Astrocyte of the spinal cord (primary cell): ENCODE data around the gene TMEM198.
A peak's percentile ranks its signal among the peaks of the same experiment; 100 is the strongest.

ENCODE experiments used
- DNase-seq: peaks from one replicate; pipeline ENCODE4 v3.0.0; 2011; ENCODE audit warnings: low read depth, low spot score
- H3K4me3 ChIP-seq: 2 replicates; pipeline ENCODE4 v1.5.1; 2011; ENCODE audit warnings: low read depth, mild to moderate bottlenecking, low read length, moderate library complexity
- CTCF ChIP-seq: IDR thresholded peaks from 2 replicates; pipeline ENCODE4 v1.5.1; 2012; ENCODE audit warnings: low read depth, mild to moderate bottlenecking, low read length, inconsistent platforms
- in situ Hi-C: cut with HindIII; loops from 2 replicates; pipeline ENCODE4 v1.10.0; 2017; ENCODE audit warnings: low sequenced_read_pairs

The TMEM198 gene

GRCh38 chr2:219543596-219544358 lies at the start of gene TMEM198, which contains the start of gene CHPF:
Gene TMEM198, plus strand, starts transcription at chr2:219544028. Its CDS starts 700 bp downstream, at chr2:219544728.
Gene CHPF, minus strand, starts transcription at chr2:219543809. Its CDS starts 271 bp downstream, at chr2:219543538.
- H3K4me3 ChIP-seq: peak within 1 kb of the TSS; percentile 68
- TF ChIP-seq CTCF: no peak
- DNase-seq: peak; percentile 99
- in situ Hi-C loops: no loop called here

- TF ChIP-seq CTCF: no peak
- in situ Hi-C loops: no loop called here
Measured at GRCh38 chr2:219494952-219495530, 48.8 kb upstream of the TMEM198 start.

GRCh38 chr2:219495531-219496122 lies 48.2 kb upstream of the TMEM198 start:
- no peak overlapping the region for H3K4me3 ChIP-seq
- peak; percentile 62 for DNase-seq
- in situ Hi-C loops: no loop called here
- peak; percentile 70 for TF ChIP-seq CTCF

More at GRCh38 chr2:219494952-219495530, 48.8 kb upstream of the TMEM198 start:
- no peak for DNase-seq
- no peak overlapping the region for H3K4me3 ChIP-seq

GRCh38 chr2:219496247-219496824 lies 47.5 kb upstream of the TMEM198 start:
- in situ Hi-C loops: no loop called here
- TF ChIP-seq CTCF: no peak
- DNase-seq: no peak
- H3K4me3 ChIP-seq: no peak overlapping the region

- H3K4me3 ChIP-seq: peak overlapping the region; percentile 88
- peak; percentile 13 for DNase-seq
- in situ Hi-C loops: no loop called here
- no peak for TF ChIP-seq CTCF
Measured at GRCh38 chr2:219496825-219497494, 46.9 kb upstream of the TMEM198 start.
